Tibial nerve (tissue), 4 donors: ENCODE measurements around the gene CRAT. TPM values are rescaled to one million over a fixed set of nuclear protein-coding genes. Genes with fewer than 3 reads are reported as not detected.

Source experiments
- DNase-seq, 2 donors: peaks; one replicate each; pipeline ENCODE4 v3.0.0-alpha.2; 2019; ENCODE audit warnings: low spot score in 2 of 2
- H3K27ac ChIP-seq, 4 donors: fragments of 200-600 bp; sonication (generic) in 3 of 4; one replicate each; pipeline ENCODE4 v1.5.1; 2017 to 2019; ENCODE audit warnings: mild to moderate bottlenecking in 1 of 4
- H3K27me3 ChIP-seq, 2 donors: fragments of 200-600 bp; sonication (generic) in 1 of 2; one replicate each; pipeline versions ENCODE4 v1.5.1 to v1.6.0; 2017 to 2019
- H3K36me3 ChIP-seq, 3 donors: fragments of 200-600 bp; sonication (generic); one replicate each; pipeline ENCODE4 v1.5.1; 2018 to 2019
- H3K4me1 ChIP-seq, 4 donors: fragments of 200-600 bp; sonication (generic) in 3 of 4; one replicate each; pipeline ENCODE4 v1.5.1; 2017 to 2019
- H3K4me3 ChIP-seq, 4 donors: fragments of 200-600 bp; sonication (generic) in 3 of 4; one replicate each; pipeline ENCODE4 v1.5.1; 2017 to 2019; ENCODE audit warnings: mild to moderate bottlenecking in 1 of 4, moderate library complexity in 1 of 4
- H3K9me3 ChIP-seq, 4 donors: fragments of 200-600 bp; sonication (generic) in 3 of 4; one replicate each; pipeline ENCODE4 v1.5.1; 2017 to 2019
- EP300 ChIP-seq, 2 donors: sonication (generic); formaldehyde crosslinking; IDR thresholded peaks; one replicate each; pipeline ENCODE4 v1.6.1; 2017; ENCODE audit warnings: antibody characterized with exemption in 2 of 2, mild to moderate bottlenecking in 1 of 2
- POLR2A ChIP-seq, 2 donors: fragments of 450-650 bp; IDR thresholded peaks; one replicate each; pipeline ENCODE4 v1.6.1; 2017; ENCODE audit warnings: antibody characterized with exemption in 2 of 2, mild to moderate bottlenecking in 2 of 2, moderate library complexity in 2 of 2
- WGBS, 2 donors: methylation state at CpG; one replicate each; pipeline ENCODE4 v1.1.5; 2018; 5-methylcytosine and 5-hydroxymethylcytosine counted together
- total RNA-seq, 4 donors: library from RNA; depleted of rRNA; stranded (reverse); fragments of >200 nt; gene quantifications; one replicate each; pipeline ENCODE4 v1.1.0, GENCODE V29; 2016
- TF ChIP-seq, protein P1 (sequence below), 5 experiments: fragments of 200-600 bp in 3 of 5; fragments of 450-650 bp in 2 of 5; sonication (generic) in 3 of 5; IDR thresholded peaks; one replicate each; pipeline ENCODE4 v1.5.1; 2016 to 2019; ENCODE audit warnings: antibody characterized with exemption in 5 of 5, mild to moderate bottlenecking in 3 of 5, moderate library complexity in 2 of 5

Gene CRAT
- total RNA-seq, 4 donors from 2014 or later = 42.7 to 81.8 (median 63.2) TPM

GRCh38 chr9:129095170-129095667, 15.4 kb downstream of the CRAT start:
- Histone ChIP-seq H3K36me3 (peaks cover 0 to 67% (median 0%) of the 10 kb centered on the region in 3 donors), H3K27me3 (no peaks in the 10 kb centered on the region), H3K4me1 (no peaks in the 10 kb centered on the region), H3K9me3 (no peaks in the 10 kb centered on the region), H3K27ac (no peak overlapping the region), H3K4me3 (no peak overlapping the region)
- WGBS, 2 donors = 94 to 96% methylated on average over 19 of the region's 21 CpGs
- DNase-seq = no peak
- TF ChIP-seq POLR2A (IDR thresholded peaks at IDR 0.05) = no peak
- TF ChIP-seq, protein P1, sequence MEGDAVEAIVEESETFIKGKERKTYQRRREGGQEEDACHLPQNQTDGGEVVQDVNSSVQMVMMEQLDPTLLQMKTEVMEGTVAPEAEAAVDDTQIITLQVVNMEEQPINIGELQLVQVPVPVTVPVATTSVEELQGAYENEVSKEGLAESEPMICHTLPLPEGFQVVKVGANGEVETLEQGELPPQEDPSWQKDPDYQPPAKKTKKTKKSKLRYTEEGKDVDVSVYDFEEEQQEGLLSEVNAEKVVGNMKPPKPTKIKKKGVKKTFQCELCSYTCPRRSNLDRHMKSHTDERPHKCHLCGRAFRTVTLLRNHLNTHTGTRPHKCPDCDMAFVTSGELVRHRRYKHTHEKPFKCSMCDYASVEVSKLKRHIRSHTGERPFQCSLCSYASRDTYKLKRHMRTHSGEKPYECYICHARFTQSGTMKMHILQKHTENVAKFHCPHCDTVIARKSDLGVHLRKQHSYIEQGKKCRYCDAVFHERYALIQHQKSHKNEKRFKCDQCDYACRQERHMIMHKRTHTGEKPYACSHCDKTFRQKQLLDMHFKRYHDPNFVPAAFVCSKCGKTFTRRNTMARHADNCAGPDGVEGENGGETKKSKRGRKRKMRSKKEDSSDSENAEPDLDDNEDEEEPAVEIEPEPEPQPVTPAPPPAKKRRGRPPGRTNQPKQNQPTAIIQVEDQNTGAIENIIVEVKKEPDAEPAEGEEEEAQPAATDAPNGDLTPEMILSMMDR (IDR thresholded peaks at IDR 0.05) = no peak
- TF ChIP-seq EP300 (IDR thresholded peaks at IDR 0.05) = no peak

GRCh38 chr9:129094387-129095169, 16.0 kb downstream of the CRAT start:
- H3K27ac ChIP-seq = no peak overlapping the region
- H3K9me3 ChIP-seq = no peaks in the 10 kb centered on the region
- no peaks in the 10 kb centered on the region for H3K27me3 ChIP-seq
- DNase-seq = no peak
- peaks cover 0 to 67% (median 3%) of the 10 kb centered on the region in 3 donors for H3K36me3 ChIP-seq
- no peaks in the 10 kb centered on the region for H3K4me1 ChIP-seq
- TF ChIP-seq EP300 (IDR thresholded peaks at IDR 0.05) (no peak), POLR2A (IDR thresholded peaks at IDR 0.05) (no peak)
- TF ChIP-seq, protein P1 (IDR thresholded peaks at IDR 0.05) = no peak
- 81 to 86% methylated on average over 12 to 13 of the region's 13 CpGs for WGBS, 2 donors
- no peak overlapping the region for H3K4me3 ChIP-seq

- peaks cover 0 to 73% (median 10%) of the 10 kb centered on the region in 3 donors for H3K36me3 ChIP-seq
- no peak overlapping the region for H3K27ac ChIP-seq
- no peaks in the 10 kb centered on the region for H3K4me1 ChIP-seq
- H3K27me3 ChIP-seq = no peaks in the 10 kb centered on the region
- no peaks in the 10 kb centered on the region for H3K9me3 ChIP-seq
- WGBS, 2 donors = 70 to 80% methylated on average over 14 to 15 of the region's 20 CpGs
- no peak for TF ChIP-seq EP300 (IDR thresholded peaks at IDR 0.05)
- TF ChIP-seq POLR2A (IDR thresholded peaks at IDR 0.05) = no peak
- H3K4me3 ChIP-seq = no peak overlapping the region
- DNase-seq = no peak
Measured at GRCh38 chr9:129093602-129094386, 16.8 kb downstream of the CRAT start.

DNA sequence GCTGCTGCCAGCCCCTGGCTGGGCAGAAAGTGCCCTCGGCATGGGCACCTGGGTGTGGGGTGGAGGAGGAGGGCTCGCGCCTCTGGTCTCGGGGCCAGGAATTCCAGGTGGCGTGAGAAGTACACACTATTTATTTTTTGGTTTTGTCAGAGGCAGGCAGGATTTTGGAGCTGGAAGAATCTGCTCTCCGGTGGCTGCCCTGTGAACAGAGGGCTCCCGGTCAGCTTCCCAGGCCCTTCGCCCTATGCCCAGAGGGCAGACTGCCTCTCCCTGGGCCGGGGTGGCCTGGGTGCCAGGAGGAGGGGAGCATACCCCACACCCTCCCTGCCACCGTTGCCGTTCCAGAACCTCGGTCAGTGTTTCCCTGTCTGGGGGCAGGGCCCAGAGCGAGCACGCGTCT, 21.3 kb downstream of the CRAT start:
- WGBS, 2 donors = 80 to 85% methylated on average over 14 to 15 of the region's 15 CpGs
- Histone ChIP-seq H3K4me1 (no peaks in the 10 kb centered on the region), H3K27me3 (no peaks in the 10 kb centered on the region), H3K36me3 (peaks cover 0 to 73% (median 23%) of the 10 kb centered on the region in 3 donors), H3K9me3 (no peaks in the 10 kb centered on the region), H3K4me3 (no peak overlapping the region), H3K27ac (no peak overlapping the region)
- TF ChIP-seq POLR2A (IDR thresholded peaks at IDR 0.05) (no peak), EP300 (IDR thresholded peaks at IDR 0.05) (no peak)
- TF ChIP-seq, protein P1 (IDR thresholded peaks at IDR 0.05) = no peak
- no peak for DNase-seq

GRCh38 chr9:129084087-129084486, 26.5 kb downstream of the CRAT start:
- H3K9me3 ChIP-seq = no peaks in the 10 kb centered on the region
- H3K4me1 ChIP-seq = peaks cover 0 to 26% (median 12%) of the 10 kb centered on the region in 4 donors
- TF ChIP-seq, protein P1 (IDR thresholded peaks at IDR 0.05) = no peak
- no peak for TF ChIP-seq EP300 (IDR thresholded peaks at IDR 0.05)
- TF ChIP-seq POLR2A (IDR thresholded peaks at IDR 0.05) = no peak
- peaks cover 0 to 54% (median 15%) of the 10 kb centered on the region in 3 donors for H3K36me3 ChIP-seq
- no peak overlapping the region for H3K4me3 ChIP-seq
- no peak overlapping the region for H3K27ac ChIP-seq
- no peak for DNase-seq
- no peaks in the 10 kb centered on the region for H3K27me3 ChIP-seq
- 76 to 89% methylated on average over 3 to 7 of the region's 7 CpGs for WGBS, 2 donors
